MCF 10A (cell line): ENCODE measurements around the gene CORO2B. TPM values are rescaled to one million over a fixed set of nuclear protein-coding genes. Genes with fewer than 3 reads are reported as not detected.

Experiments
- BruUV-seq: library from RNA; stranded (reverse); fragments of 400-500 nt; replicated peaks from 2 replicates; lab custom pipeline; 2021; lab: Mats Ljungman, UMichigan
- CTCF ChIA-PET: fragments of 300-600 bp; sonication (Branson Sonifier 250); formaldehyde crosslinking; extraction: SDS; loops from one replicate; lab custom pipeline; 2021; ENCODE audit warnings: antibody characterized with exemption, inconsistent platforms; lab: Yijun Ruan, JAX
- POLR2A ChIA-PET: fragments of 300-600, 350-650 bp; sonication (Branson Sonifier 250); formaldehyde crosslinking; extraction: SDS; loops from one replicate; lab custom pipeline; 2020; ENCODE audit warnings: antibody characterized with exemption, inconsistent platforms; lab: Yijun Ruan, JAX
- DNase-seq: peaks from one replicate; pipeline ENCODE4 v3.0.0-alpha.2; 2018; ENCODE audit not compliant: unreplicated experiment
- H3K27ac Mint-ChIP-seq: one replicate; pipeline ENCODE4 v1.8.0; 2022; ENCODE audit warnings: mild to moderate bottlenecking, low read depth, mixed read lengths; ENCODE audit not compliant: unreplicated experiment
- H3K27me3 Mint-ChIP-seq: one replicate; pipeline ENCODE4 v1.8.0; 2022; ENCODE audit warnings: mixed read lengths; ENCODE audit not compliant: insufficient read depth, unreplicated experiment
- H3K36me3 Mint-ChIP-seq: one replicate; pipeline ENCODE4 v1.8.0; 2022; ENCODE audit warnings: mild to moderate bottlenecking, moderate library complexity, mixed read lengths; ENCODE audit not compliant: insufficient read depth, unreplicated experiment
- H3K4me1 Mint-ChIP-seq: one replicate; pipeline ENCODE4 v1.8.0; 2022; ENCODE audit warnings: mixed read lengths; ENCODE audit not compliant: insufficient read depth, unreplicated experiment
- H3K4me3 Mint-ChIP-seq: one replicate; pipeline ENCODE4 v1.8.0; 2022; ENCODE audit warnings: mild to moderate bottlenecking, moderate library complexity, mixed read lengths; ENCODE audit not compliant: unreplicated experiment
- H3K9me3 Mint-ChIP-seq: one replicate; pipeline ENCODE4 v1.8.0; 2022; ENCODE audit warnings: mixed read lengths; ENCODE audit not compliant: unreplicated experiment
- CTCF ChIP-seq: fragments of 200-600 bp; IDR thresholded peaks from one replicate; pipeline ENCODE4 v1.8.0; 2022; ENCODE audit warnings: antibody characterized with exemption, mild to moderate bottlenecking; ENCODE audit not compliant: unreplicated experiment
- intact Hi-C: fragments of 100-400 bp; cut with micrococcal nuclease; formaldehyde crosslinking; loops from 2 replicates; pipeline ENCODE4 v1.14.1; 2022
- total RNA-seq: library from RNA; stranded (reverse); gene quantifications from 2 replicates; pipeline ENCODE4 v1.2.3, GENCODE V29; 2022

The CORO2B gene
- total RNA-seq, 1 experiment from 2014 or later: 0.79 TPM

GRCh38 chr15:68542348-68542747, 36.4 kb upstream of the CORO2B start:
- CTCF ChIA-PET: interaction anchor here (1.5 to 2.7 kb wide), 2 partner anchors 8 to 12 kb away, joined by 3 to 17 read pairs; no protein-coding TSS in a partner anchor
- intact Hi-C loops: no loop called here
- TF ChIP-seq CTCF: no peak
- POLR2A ChIA-PET: no interaction called here
- no peaks in the 10 kb centered on the region for H3K9me3 Mint-ChIP-seq
- no peak overlapping the region for H3K4me3 Mint-ChIP-seq
- peaks cover 13% of the 10 kb centered on the region for H3K4me1 Mint-ChIP-seq
- H3K36me3 Mint-ChIP-seq: no peaks in the 10 kb centered on the region
- H3K27ac Mint-ChIP-seq: no peak overlapping the region
- BruUV-seq: no TSS peak
- H3K27me3 Mint-ChIP-seq: no peaks in the 10 kb centered on the region
- no peak for DNase-seq

- DNase-seq: no peak
- Mint-ChIP-seq H3K27ac (no peak overlapping the region), H3K4me1 (peaks cover 13% of the 10 kb centered on the region), H3K4me3 (no peak overlapping the region), H3K36me3 (no peaks in the 10 kb centered on the region), H3K9me3 (no peaks in the 10 kb centered on the region), H3K27me3 (peaks cover under 1% of the 10 kb centered on the region)
- no TSS peak for BruUV-seq
- ChIA-PET POLR2A (no interaction called here), CTCF (interaction anchor here (1.5 to 2.7 kb wide), 2 partner anchors 8 to 12 kb away, joined by 3 to 17 read pairs; no protein-coding TSS in a partner anchor)
- TF ChIP-seq CTCF: no peak
- intact Hi-C loops: no loop called here
Measured at GRCh38 chr15:68542771-68543164, 36.0 kb upstream of the CORO2B start.

- Mint-ChIP-seq H3K27me3 (peaks cover 7% of the 10 kb centered on the region), H3K9me3 (no peaks in the 10 kb centered on the region), H3K27ac (no peak overlapping the region), H3K36me3 (no peaks in the 10 kb centered on the region), H3K4me3 (no peak overlapping the region), H3K4me1 (peaks cover 13% of the 10 kb centered on the region)
- intact Hi-C loops: no loop called here
- BruUV-seq: no TSS peak
- ChIA-PET CTCF (interaction anchor here (2.7 kb wide), 1 partner anchor 7 kb away, joined by 17 read pairs; no protein-coding TSS in a partner anchor), POLR2A (no interaction called here)
- DNase-seq: peak; percentile 65
- no peak for TF ChIP-seq CTCF
Measured at GRCh38 chr15:68543165-68544008, 35.4 kb upstream of the CORO2B start.

- DNase-seq: no peak
- POLR2A ChIA-PET: interaction anchor here (0.9 kb wide), 1 partner anchor 238 kb away, joined by 3 read pairs; no protein-coding TSS in a partner anchor
- Mint-ChIP-seq H3K27ac (no peak overlapping the region), H3K36me3 (no peaks in the 10 kb centered on the region), H3K27me3 (peaks cover 20% of the 10 kb centered on the region), H3K4me1 (peaks cover 13% of the 10 kb centered on the region), H3K4me3 (no peak overlapping the region), H3K9me3 (no peaks in the 10 kb centered on the region)
- BruUV-seq: no TSS peak
- CTCF ChIA-PET: interaction anchor here (0.7 to 5.4 kb wide), 7 partner anchors 11 to 379 kb away, joined by 3 to 89 read pairs (median 4); no protein-coding TSS in a partner anchor
- intact Hi-C loops: no loop called here
- TF ChIP-seq CTCF: no peak
Measured at GRCh38 chr15:68546318-68546717, 32.5 kb upstream of the CORO2B start.
